Astrocyte (in vitro differentiated cells and primary cell): Measurements from ENCODE around the gene ZRANB1. TPM values are rescaled to one million over a fixed set of nuclear protein-coding genes. Genes with fewer than 3 reads are reported as not detected.

Experiments used
- DNase-seq: peaks from one replicate; pipeline ENCODE4 v3.0.0-alpha.2; 2010; ENCODE audit warnings: low read depth
- FAIRE-seq: peaks from 2 replicates; lab custom pipeline; 2011; peaks lifted over from hg19 to GRCh38; lab: Jason Lieb, UNC
- H2AFZ ChIP-seq: 2 replicates; pipeline ENCODE4 v1.6.0; 2012; ENCODE audit warnings: low read depth, low read length, inconsistent platforms
- H3K27ac ChIP-seq: 2 replicates; pipeline ENCODE4 v1.5.1; 2011; ENCODE audit warnings: low read depth, low read length, inconsistent platforms
- H3K27me3 ChIP-seq: 2 replicates; pipeline ENCODE4 v1.6.0; 2011; ENCODE audit warnings: low read length, inconsistent platforms; ENCODE audit not compliant: insufficient read depth
- H3K36me3 ChIP-seq: 2 replicates; pipeline ENCODE4 v1.5.1; 2011; ENCODE audit warnings: low read length, inconsistent platforms; ENCODE audit not compliant: insufficient read depth
- H3K4me1 ChIP-seq: 2 replicates; pipeline ENCODE4 v1.5.1; 2011; ENCODE audit warnings: low read length, inconsistent platforms; ENCODE audit not compliant: insufficient read depth
- H3K4me2 ChIP-seq: 2 replicates; pipeline ENCODE4 v1.6.0; 2012; ENCODE audit warnings: low read length, inconsistent platforms
- H3K4me3 ChIP-seq: 2 replicates; pipeline ENCODE4 v1.5.1; 2011; ENCODE audit warnings: low read depth, mild to moderate bottlenecking, low read length, inconsistent platforms; ENCODE audit not compliant: insufficient read depth
- H3K79me2 ChIP-seq: 2 replicates; pipeline ENCODE4 v1.6.0; 2012; ENCODE audit warnings: mild to moderate bottlenecking, low read length, inconsistent platforms; ENCODE audit not compliant: insufficient read depth
- H3K9ac ChIP-seq: 2 replicates; pipeline ENCODE4 v1.6.0; 2012; ENCODE audit warnings: mild to moderate bottlenecking, low read length, inconsistent platforms
- H3K9me3 ChIP-seq: 2 replicates; pipeline ENCODE4 v1.5.1; 2012; ENCODE audit warnings: low read depth, mild to moderate bottlenecking, low read length, inconsistent platforms; ENCODE audit not compliant: insufficient read depth
- H4K20me1 ChIP-seq: 2 replicates; pipeline ENCODE4 v1.6.0; 2012; ENCODE audit warnings: low read length, inconsistent platforms; ENCODE audit not compliant: insufficient read depth
- H3K27ac Mint-ChIP-seq: one replicate; pipeline ENCODE4 v1.8.0; 2021; ENCODE audit warnings: mild to moderate bottlenecking, mixed read lengths; ENCODE audit not compliant: unreplicated experiment
- H3K27me3 Mint-ChIP-seq: one replicate; pipeline ENCODE4 v1.8.0; 2021; ENCODE audit warnings: low read depth, mixed read lengths; ENCODE audit not compliant: unreplicated experiment
- H3K36me3 Mint-ChIP-seq: one replicate; pipeline ENCODE4 v1.8.0; 2021; ENCODE audit warnings: low read depth, mixed read lengths; ENCODE audit not compliant: unreplicated experiment
- H3K4me1 Mint-ChIP-seq: one replicate; pipeline ENCODE4 v1.8.0; 2021; ENCODE audit warnings: low read depth, mixed read lengths; ENCODE audit not compliant: unreplicated experiment
- H3K4me3 Mint-ChIP-seq: one replicate; pipeline ENCODE4 v1.8.0; 2021; ENCODE audit warnings: mild to moderate bottlenecking, moderate library complexity, mixed read lengths; ENCODE audit not compliant: unreplicated experiment
- H3K9me3 Mint-ChIP-seq: one replicate; pipeline ENCODE4 v1.8.0; 2021; ENCODE audit warnings: mild to moderate bottlenecking, mixed read lengths; ENCODE audit not compliant: unreplicated experiment
- CTCF ChIP-seq: IDR thresholded peaks from 2 replicates; pipeline ENCODE4 v1.5.1; 2011; ENCODE audit warnings: low read depth, mild to moderate bottlenecking, inconsistent platforms, low read length, moderate library complexity; ENCODE audit not compliant: insufficient read depth
- EZH2 ChIP-seq: IDR thresholded peaks from 2 replicates; pipeline ENCODE4 v1.6.1; 2012; ENCODE audit warnings: mild to moderate bottlenecking, low read length, inconsistent platforms; ENCODE audit not compliant: insufficient read depth
- total RNA-seq: library from RNA; stranded (reverse); gene quantifications from 2 replicates; pipeline ENCODE4 v1.2.1, GENCODE V29; 2021

The ZRANB1 gene
- total RNA-seq, 1 donor from 2014 or later = 24.9 TPM

GRCh38 chr10:125032474-125033020 is 90.6 kb downstream of the ZRANB1 start:
- no peaks in the 10 kb centered on the region for H3K36me3 ChIP-seq
- peaks cover 54% of the 10 kb centered on the region for H3K4me1 ChIP-seq
- Mint-ChIP-seq H3K9me3 (no peaks in the 10 kb centered on the region), H3K27ac (peak overlapping the region; percentile 12), H3K4me1 (peaks cover 64% of the 10 kb centered on the region), H3K36me3 (peaks cover 7% of the 10 kb centered on the region), H3K4me3 (no peak overlapping the region), H3K27me3 (no peaks in the 10 kb centered on the region)
- H3K27me3 ChIP-seq = no peaks in the 10 kb centered on the region
- H3K27ac ChIP-seq = no peak overlapping the region
- TF ChIP-seq CTCF = no peak
- TF ChIP-seq EZH2 = no peak
- H3K9ac ChIP-seq = no peak overlapping the region
- H3K4me3 ChIP-seq = no peak overlapping the region
- H3K9me3 ChIP-seq = no peaks in the 10 kb centered on the region
- H2AFZ ChIP-seq = no peak overlapping the region
- no peak for FAIRE-seq
- no peak for DNase-seq
- peaks cover 71% of the 10 kb centered on the region for H4K20me1 ChIP-seq
- H3K4me2 ChIP-seq = no peak overlapping the region
- H3K79me2 ChIP-seq = peaks cover 81% of the 10 kb centered on the region

GRCh38 chr10:125033146-125033924 is 91.4 kb downstream of the ZRANB1 start:
- no peaks in the 10 kb centered on the region for H3K9me3 Mint-ChIP-seq
- no peak overlapping the region for H3K4me3 ChIP-seq
- H2AFZ ChIP-seq = no peak overlapping the region
- no peak overlapping the region for H3K4me2 ChIP-seq
- H3K27me3 ChIP-seq = no peaks in the 10 kb centered on the region
- H3K27ac ChIP-seq = no peak overlapping the region
- H3K4me1 ChIP-seq = peaks cover 51% of the 10 kb centered on the region
- no peak overlapping the region for H3K4me3 Mint-ChIP-seq
- H3K36me3 Mint-ChIP-seq = peaks cover 9% of the 10 kb centered on the region
- no peaks in the 10 kb centered on the region for H3K27me3 Mint-ChIP-seq
- H4K20me1 ChIP-seq = peaks cover 70% of the 10 kb centered on the region
- H3K36me3 ChIP-seq = no peaks in the 10 kb centered on the region
- no peak for TF ChIP-seq EZH2
- TF ChIP-seq CTCF = no peak
- peaks cover 80% of the 10 kb centered on the region for H3K79me2 ChIP-seq
- no peak overlapping the region for H3K9ac ChIP-seq
- H3K27ac Mint-ChIP-seq = peak overlapping the region; percentile 34
- FAIRE-seq = no peak
- H3K9me3 ChIP-seq = no peaks in the 10 kb centered on the region
- no peak for DNase-seq
- peaks cover 66% of the 10 kb centered on the region for H3K4me1 Mint-ChIP-seq

DNA sequence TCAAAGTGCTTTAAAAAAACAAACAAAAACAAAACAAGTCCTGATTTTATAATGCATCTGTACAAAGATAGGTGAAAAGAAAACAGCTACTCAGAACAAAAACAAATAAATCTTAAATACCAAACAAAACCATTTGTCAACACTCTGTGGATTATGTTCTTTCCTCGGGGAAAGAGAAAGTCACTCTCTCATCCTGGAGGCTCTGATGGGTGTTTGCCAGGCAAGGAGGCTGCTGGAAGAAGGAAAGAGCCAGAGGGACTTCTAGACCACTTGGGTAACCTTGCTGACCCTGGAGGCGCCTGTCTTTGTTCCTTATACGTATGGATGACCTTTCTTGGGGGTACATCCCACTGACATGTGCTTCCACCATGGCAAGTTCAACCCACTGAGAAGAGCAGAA is 92.8 kb downstream of the ZRANB1 start:
- Histone ChIP-seq H3K27me3 (no peaks in the 10 kb centered on the region), H3K9me3 (no peaks in the 10 kb centered on the region), H3K4me3 (peak overlapping the region; percentile 46), H3K27ac (peak overlapping the region; percentile 90), H3K9ac (peak overlapping the region; percentile 75), H3K36me3 (no peaks in the 10 kb centered on the region), H3K4me2 (peak overlapping the region; percentile 81), H4K20me1 (peaks cover 70% of the 10 kb centered on the region), H3K4me1 (peaks cover 51% of the 10 kb centered on the region), H3K79me2 (peaks cover 83% of the 10 kb centered on the region), H2AFZ (no peak overlapping the region)
- no peaks in the 10 kb centered on the region for H3K9me3 Mint-ChIP-seq
- DNase-seq = no peak
- FAIRE-seq = no peak
- TF ChIP-seq CTCF = no peak
- peak overlapping the region; percentile 98 for H3K27ac Mint-ChIP-seq
- no peaks in the 10 kb centered on the region for H3K27me3 Mint-ChIP-seq
- peaks cover 63% of the 10 kb centered on the region for H3K4me1 Mint-ChIP-seq
- peaks cover 9% of the 10 kb centered on the region for H3K36me3 Mint-ChIP-seq
- H3K4me3 Mint-ChIP-seq = peak overlapping the region; percentile 51
